Germinal center (tissue), 1 donor: ENCODE results near the gene CNN1.

Experiments
- DNase-seq: peaks from one replicate; pipeline ENCODE4 v3.0.0; 2012; ENCODE audit warnings: mixed read lengths, low spot score

The CNN1 gene

DNA sequence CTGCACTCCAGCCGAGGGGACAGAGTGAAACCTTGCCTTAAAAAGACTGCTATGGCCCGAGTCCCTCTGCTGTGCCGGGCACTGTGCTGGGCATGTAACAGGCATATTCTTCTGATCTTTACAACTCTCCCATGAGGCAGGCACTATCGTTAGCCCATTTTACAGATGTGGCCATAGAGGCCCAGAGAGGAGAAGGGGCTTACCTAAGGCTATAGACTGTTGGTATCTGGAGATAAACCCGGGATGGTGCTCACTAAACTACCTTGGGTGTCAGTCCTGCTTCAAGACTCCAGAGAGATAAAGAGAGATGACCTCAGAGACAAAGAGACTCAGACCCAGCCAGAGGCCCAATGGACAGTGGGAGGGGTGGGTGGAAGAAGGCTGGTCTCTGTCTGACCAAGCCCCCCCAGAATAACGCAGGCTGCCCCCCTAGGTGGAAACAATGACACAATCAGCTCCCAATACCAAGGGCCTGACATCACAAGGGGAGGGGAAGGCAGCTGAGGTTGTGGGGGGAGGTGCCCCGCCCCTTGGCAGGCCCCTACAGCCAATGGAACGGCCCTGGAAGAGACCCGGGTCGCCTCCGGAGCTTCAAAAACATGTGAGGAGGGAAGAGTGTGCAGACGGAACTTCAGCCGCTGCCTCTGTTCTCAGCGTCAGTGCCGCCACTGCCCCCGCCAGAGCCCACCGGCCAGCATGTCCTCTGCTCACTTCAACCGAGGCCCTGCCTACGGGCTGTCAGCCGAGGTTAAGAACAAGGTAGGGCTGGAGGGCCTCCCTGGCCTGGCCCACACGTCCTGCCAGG, at the start of gene CNN1:
TSS of gene CNN1 (plus strand) at position 620 of the 805 bp plus-strand sequence. CDS start at position 697, 77 bp downstream.
- DNase-seq = no peak

GRCh38 chr19:11489378-11489777, 49.3 kb upstream of the CNN1 start:
- DNase-seq = no peak

DNA sequence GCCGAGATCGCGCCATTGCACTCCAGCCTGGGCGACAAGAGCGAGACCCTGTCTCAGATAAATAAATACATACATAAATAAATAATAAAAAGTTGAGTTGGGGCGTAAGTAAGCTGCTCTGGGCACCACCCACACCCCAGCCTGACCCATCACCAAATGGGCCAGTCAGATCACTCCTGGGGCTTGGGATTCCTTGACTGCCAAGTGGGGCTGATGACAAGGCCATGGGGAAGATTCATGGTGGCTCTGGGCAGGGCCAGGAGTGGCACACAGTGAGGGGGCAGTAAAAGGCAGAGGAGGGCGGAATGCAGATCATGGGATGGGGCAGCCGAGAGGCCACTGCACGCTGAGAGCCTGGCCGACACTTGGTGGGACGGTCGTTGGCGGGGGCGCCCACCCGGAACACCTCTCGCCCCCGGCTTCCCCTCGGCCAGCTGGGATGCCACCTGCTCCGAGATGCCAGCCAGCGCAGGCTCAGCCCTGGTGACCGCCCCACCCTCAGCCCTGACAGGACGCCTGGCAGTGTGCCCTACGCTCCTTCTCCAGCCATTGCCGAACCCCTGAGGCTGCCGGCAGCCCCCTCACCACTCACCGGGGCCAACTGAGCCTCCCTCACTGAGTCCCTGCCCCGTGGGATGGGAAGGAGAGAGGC, 43.9 kb upstream of the CNN1 start:
- DNase-seq = no peak

GRCh38 chr19:11495481-11495880, 43.2 kb upstream of the CNN1 start:
- no peak for DNase-seq

DNA sequence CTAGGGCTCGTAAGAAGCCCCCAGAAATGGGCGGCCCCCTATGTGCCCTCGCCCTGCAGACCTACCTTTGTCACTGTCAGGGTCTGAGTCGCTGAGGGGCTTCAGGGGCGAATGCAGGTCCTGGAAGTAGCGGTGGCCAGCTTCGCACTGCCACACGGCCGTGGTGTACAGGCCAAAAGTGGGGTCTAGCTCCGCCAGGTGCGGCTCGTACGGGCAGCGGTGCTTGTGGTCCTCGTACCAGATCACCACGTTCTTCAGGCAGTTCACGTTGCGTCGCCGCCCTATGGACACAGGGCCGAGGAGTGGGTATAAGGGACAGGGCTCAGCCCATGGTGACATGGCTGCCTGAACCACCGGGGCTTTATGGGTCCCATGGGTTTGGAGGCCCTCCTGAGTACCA, 42.8 kb upstream of the CNN1 start:
- no peak for DNase-seq

DNA sequence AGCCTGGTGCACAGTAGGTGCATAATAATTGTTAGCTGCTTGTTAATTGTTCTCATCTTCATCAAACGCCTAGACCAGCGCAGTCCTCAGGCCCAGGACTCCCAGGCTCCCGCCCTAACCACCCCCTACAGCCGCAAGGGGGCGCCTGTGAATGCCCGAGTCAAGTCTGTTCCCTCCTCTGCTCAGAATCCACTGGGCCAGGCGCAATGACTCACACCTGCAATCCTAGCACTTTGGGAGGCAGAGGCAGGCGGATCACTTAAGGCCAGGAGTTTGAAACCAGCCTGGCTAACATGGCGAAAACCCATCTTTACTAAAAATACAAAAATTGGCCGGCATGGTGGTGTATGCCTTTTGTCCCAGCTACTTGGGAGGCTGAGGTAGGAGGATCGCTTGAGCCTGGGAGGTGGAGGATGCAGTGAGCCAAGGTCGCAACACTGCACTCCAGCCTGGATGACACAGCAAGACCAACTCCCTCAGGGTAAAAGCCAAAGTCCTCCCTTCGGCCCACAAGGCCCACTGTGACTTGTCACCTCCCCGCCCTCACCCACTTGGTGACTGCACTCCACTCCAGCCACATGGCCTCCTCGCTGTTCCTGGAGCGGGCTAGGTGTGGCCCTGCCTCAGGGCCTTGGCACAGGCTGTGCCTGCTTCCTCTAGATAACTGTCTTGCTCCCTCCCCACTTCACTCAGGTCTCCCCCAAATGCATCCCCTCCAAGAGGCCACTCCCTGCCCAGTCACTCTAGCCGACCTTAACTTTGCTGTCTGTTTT, 42.1 kb upstream of the CNN1 start:
- DNase-seq = peak; percentile 69

DNA sequence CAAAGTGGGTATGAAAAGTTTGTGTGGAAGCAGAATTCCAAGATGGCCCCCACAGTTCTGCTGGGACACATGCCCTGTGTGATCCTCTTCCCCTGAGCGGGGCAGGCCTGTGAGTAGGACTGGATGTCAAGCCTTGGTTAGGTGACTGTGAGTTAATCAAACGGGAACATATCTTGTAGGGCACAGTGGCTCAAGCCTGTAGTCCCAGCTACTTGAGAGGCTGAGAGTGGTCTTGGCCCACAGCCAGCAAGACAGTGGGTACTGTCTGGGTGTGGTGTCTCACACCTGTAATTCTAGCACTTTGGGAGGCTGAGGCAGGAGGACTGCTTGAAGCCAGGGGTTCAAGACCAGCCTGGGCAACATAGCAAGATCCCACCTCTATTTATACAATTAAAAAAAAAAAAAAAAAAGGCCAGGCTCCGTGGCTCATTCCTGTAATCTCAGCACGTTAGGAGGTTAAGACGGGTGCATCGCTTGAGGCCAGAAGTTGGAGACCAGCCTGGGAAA, 39.4 kb upstream of the CNN1 start:
- DNase-seq = no peak

GRCh38 chr19:11499890-11500420, 38.7 kb upstream of the CNN1 start:
- DNase-seq = no peak

DNA sequence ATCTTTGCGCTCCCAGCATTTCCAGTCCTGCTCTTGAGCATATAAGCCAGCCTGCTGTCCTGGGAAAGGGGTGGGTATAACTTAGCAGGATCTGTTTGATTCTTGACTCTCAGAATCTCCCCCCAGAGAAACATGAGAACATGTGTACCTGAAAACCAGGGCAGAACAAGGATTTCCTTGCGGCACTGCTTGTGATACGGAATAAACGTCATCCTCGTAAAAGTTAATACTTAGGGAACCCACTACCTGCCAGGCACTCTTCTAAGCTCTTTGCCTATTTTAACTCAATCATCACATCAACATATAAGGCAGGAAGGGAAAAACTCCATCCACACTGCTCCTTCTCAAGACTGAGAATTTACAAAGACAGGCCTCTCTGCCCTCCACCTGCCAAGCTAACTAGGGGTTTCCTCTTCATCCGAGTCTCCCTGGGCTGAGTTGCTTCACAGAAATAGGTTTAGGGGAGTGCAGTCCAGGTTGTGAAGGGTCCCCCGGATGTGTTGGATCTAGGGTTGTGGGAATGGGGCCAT, 34.1 kb upstream of the CNN1 start:
- DNase-seq = no peak

- DNase-seq = peak; percentile 98
These were observed 33.6 kb upstream of the CNN1 start for GRCh38 chr19:11505032-11505503.

GRCh38 chr19:11505504-11506100, 33.0 kb upstream of the CNN1 start, which contains the start of gene ZNF653:
ZNF653 (minus strand) TSS chr19:11505839; CDS start chr19:11505786, 53 bp downstream.
- DNase-seq = peak; percentile 98

GRCh38 chr19:11506101-11506555, 32.5 kb upstream of the CNN1 start:
- DNase-seq = peak; percentile 46

GRCh38 chr19:11506967-11507366, 31.7 kb upstream of the CNN1 start:
- no peak for DNase-seq

- DNase-seq = no peak
These were observed 31.1 kb upstream of the CNN1 start for GRCh38 chr19:11507370-11508078.

- no peak for DNase-seq
These were observed 28.2 kb upstream of the CNN1 start for GRCh38 chr19:11510444-11510843.

- no peak for DNase-seq
These were observed 24.7 kb upstream of the CNN1 start for GRCh38 chr19:11513946-11514345.

GRCh38 chr19:11519138-11519537, 19.5 kb upstream of the CNN1 start:
- no peak for DNase-seq

DNA sequence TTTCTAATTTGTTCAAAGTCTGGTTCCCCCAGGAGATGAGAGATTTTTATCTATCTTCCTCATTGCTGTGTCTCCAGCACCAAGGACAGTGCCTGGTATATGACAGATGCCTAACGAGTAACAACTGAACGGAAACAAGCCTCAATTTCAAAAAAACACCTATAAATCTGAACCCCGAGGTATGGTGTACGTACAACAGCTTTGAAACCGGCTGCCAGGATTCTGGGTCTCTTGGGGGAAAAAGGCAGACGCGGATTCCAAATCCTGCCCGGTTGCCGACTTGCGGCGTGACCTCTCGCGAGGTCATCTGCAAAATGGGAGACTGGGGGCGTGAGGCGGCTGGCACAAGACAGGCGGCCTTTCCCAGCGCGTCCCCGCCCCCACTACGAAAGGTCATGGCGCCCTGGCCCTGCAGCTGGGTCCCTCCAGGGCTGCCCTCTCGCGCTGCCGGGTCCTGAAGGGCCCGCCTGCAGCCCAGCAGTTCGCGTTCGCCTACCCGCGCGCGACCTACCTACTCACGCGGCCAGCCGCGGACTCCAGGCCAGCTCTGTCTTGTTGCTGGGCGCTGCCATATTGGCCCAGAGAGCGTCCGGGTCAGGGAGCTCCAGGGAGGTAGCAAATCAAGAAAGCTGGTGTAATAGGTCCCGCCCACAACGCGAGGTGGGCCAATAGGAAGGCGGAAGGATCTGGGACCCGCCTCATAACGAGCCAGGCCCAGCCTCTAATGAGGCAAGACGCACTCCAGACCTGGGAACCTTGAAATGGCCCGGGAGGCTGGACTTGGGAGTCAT, 9.9 kb upstream of the CNN1 start, which contains the start of gene ECSIT:
TSS of gene ECSIT (minus strand) at position 584 of the 791 bp plus-strand sequence. CDS start 9,964 bp downstream, outside the sequence.
- peak; percentile 97 for DNase-seq

GRCh38 chr19:11530432-11530831, 8.2 kb upstream of the CNN1 start:
- DNase-seq = peak; percentile 76

DNA sequence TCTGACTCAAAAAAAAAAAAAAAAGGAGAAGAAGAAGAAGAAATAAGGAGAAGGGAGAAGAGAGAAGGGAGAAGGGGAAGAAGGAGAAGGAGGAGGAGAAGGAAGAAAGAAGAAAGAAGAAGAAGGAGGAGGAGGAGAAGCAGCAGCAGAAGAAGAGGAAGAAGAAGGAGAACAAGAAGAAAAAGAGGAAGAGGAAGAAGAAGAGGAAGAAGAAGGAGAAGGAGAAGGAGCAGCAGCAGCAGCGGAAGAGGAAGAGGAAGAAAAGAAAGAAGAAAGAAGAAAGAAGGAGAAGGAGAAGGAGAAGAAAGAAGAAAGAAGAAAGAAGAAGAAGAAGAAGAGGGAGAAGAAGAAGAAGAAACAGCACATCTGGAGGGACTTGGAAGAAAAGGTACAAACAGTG, 4.1 kb upstream of the CNN1 start:
- no peak for DNase-seq
